Measurements from ENCODE around the gene MET. TPM values are rescaled to one million over a fixed set of nuclear protein-coding genes. Genes with fewer than 3 reads are reported as not detected.

MET gene
- total RNA-seq, 4 donors from 2014 or later, result 3.8 to 25.0 (median 18.6) TPM

GRCh38 chr7:116733924-116734580 lies 62.1 kb downstream of the MET start:
- DNase-seq, result no peak
- peaks cover 0 to 9% (median 0%) of the 10 kb centered on the region in 3 donors for H3K4me1 ChIP-seq
- H3K36me3 ChIP-seq, result no peaks in the 10 kb centered on the region
- H3K9me3 ChIP-seq, result no peaks in the 10 kb centered on the region
- no peaks in the 10 kb centered on the region for H3K27me3 ChIP-seq
- intact Hi-C loops (cut with DNase I), result no loop called here
- H3K27ac ChIP-seq, result no peak overlapping the region
- TF ChIP-seq POLR2A (IDR thresholded peaks at IDR 0.05) (no peak), CTCF (IDR thresholded peaks at IDR 0.05) (no peak)
- WGBS, 2 donors, result 49 to 61% methylated on average over 4 of the region's 4 CpGs
- no peak overlapping the region for H3K4me3 ChIP-seq

GRCh38 chr7:116734710-116735109 lies 62.7 kb downstream of the MET start:
- 76 to 77% methylated on average over 6 of the region's 6 CpGs for WGBS, 2 donors
- TF ChIP-seq POLR2A (IDR thresholded peaks at IDR 0.05) (no peak), CTCF (IDR thresholded peaks at IDR 0.05) (no peak)
- Histone ChIP-seq H3K9me3 (no peaks in the 10 kb centered on the region), H3K36me3 (no peaks in the 10 kb centered on the region), H3K4me1 (peaks cover 0 to 9% (median 0%) of the 10 kb centered on the region in 3 donors), H3K4me3 (no peak overlapping the region), H3K27me3 (no peaks in the 10 kb centered on the region), H3K27ac (no peak overlapping the region)
- no peak for DNase-seq
- intact Hi-C loops (cut with DNase I), result no loop called here

GRCh38 chr7:116736927-116737715 lies 65.1 kb downstream of the MET start:
- intact Hi-C loops (cut with DNase I), result no loop called here
- no peak for TF ChIP-seq POLR2A (IDR thresholded peaks at IDR 0.05)
- no peak for TF ChIP-seq CTCF (IDR thresholded peaks at IDR 0.05)
- H3K36me3 ChIP-seq, result no peaks in the 10 kb centered on the region
- no peak overlapping the region for H3K4me3 ChIP-seq
- peaks cover 0 to 27% (median 6%) of the 10 kb centered on the region in 3 donors for H3K4me1 ChIP-seq
- no peaks in the 10 kb centered on the region for H3K9me3 ChIP-seq
- H3K27me3 ChIP-seq, result no peaks in the 10 kb centered on the region
- no peak overlapping the region for H3K27ac ChIP-seq
- DNase-seq, result no peak
- WGBS, 2 donors, result 83 to 92% methylated on average over 8 of the region's 8 CpGs

GRCh38 chr7:116738378-116738777 lies 66.4 kb downstream of the MET start:
- Histone ChIP-seq H3K36me3 (no peaks in the 10 kb centered on the region), H3K27ac (peak overlapping the region in 1 of 4 donors; percentile 15), H3K4me3 (no peak overlapping the region), H3K4me1 (peaks cover 0 to 27% (median 6%) of the 10 kb centered on the region in 3 donors), H3K27me3 (no peaks in the 10 kb centered on the region), H3K9me3 (no peaks in the 10 kb centered on the region)
- intact Hi-C loops (cut with DNase I), result no loop called here
- no peak for DNase-seq
- 68 to 94% methylated on average over 1 of the region's 1 CpG for WGBS, 2 donors
- no peak for TF ChIP-seq CTCF (IDR thresholded peaks at IDR 0.05)
- TF ChIP-seq POLR2A (IDR thresholded peaks at IDR 0.05), result no peak

GRCh38 chr7:116739307-116739706 lies 67.3 kb downstream of the MET start:
- no peak overlapping the region for H3K4me3 ChIP-seq
- 86 to 90% methylated on average over 2 of the region's 2 CpGs for WGBS, 2 donors
- intact Hi-C loops (cut with DNase I), result no loop called here

More at GRCh38 chr7:116739307-116739706, 67.3 kb downstream of the MET start:
- Histone ChIP-seq H3K27ac (no peak overlapping the region), H3K27me3 (no peaks in the 10 kb centered on the region), H3K4me1 (peaks cover 0 to 20% (median 6%) of the 10 kb centered on the region in 3 donors), H3K36me3 (no peaks in the 10 kb centered on the region), H3K9me3 (no peaks in the 10 kb centered on the region)
- no peak for DNase-seq
- TF ChIP-seq CTCF (IDR thresholded peaks at IDR 0.05) (no peak), POLR2A (IDR thresholded peaks at IDR 0.05) (no peak)
